ENCODE results near the gene HPS1.

- TF ChIP-seq POLR2A (IDR thresholded peaks at IDR 0.05) (no peak), POLR2AphosphoS5 (IDR thresholded peaks at IDR 0.05; ENCODE audit: insufficient read depth in 1 of 2, low read depth in 1 of 2) (no peak), CTCF (IDR thresholded peaks at IDR 0.05) (no peak)
Observed at GRCh38 chr10:98456686-98457482, 10.1 kb upstream of the HPS1 start.
